ENCODE measurements around the gene BACE2. TPM values are rescaled to one million over a fixed set of nuclear protein-coding genes. Genes with fewer than 3 reads are reported as not detected.
"Not testable (repeated sequence)": the region's sequence is repeated elsewhere in the genome, so short reads cannot be mapped to it uniquely, and the experiment has no call there.

Gene BACE2
- total RNA-seq, 2 experiments from 2014 or later: 1.6 to 1.7 TPM

- Mint-ChIP-seq H3K27ac (no peak overlapping the region), H3K27me3 (no peaks in the 10 kb centered on the region), H3K36me3 (ENCODE audit: low read depth) (no peaks in the 10 kb centered on the region), H3K9me3 (peaks cover 2% of the 10 kb centered on the region), H3K4me3 (no peak overlapping the region), H3K4me1 (peaks cover 8% of the 10 kb centered on the region)
- CTCF ChIA-PET: no interaction called here
- POLR2A ChIA-PET: interaction anchor here (0.5 kb wide), 1 partner anchor 303 kb away, joined by 3 read pairs; no protein-coding TSS in a partner anchor
- DNase-seq: no peak
These were observed 64.1 kb downstream of the BACE2 start for GRCh38 chr21:41232013-41232412.

- Mint-ChIP-seq H3K36me3 (ENCODE audit: low read depth) (no peaks in the 10 kb centered on the region), H3K4me3 (no peak overlapping the region), H3K4me1 (no peaks in the 10 kb centered on the region), H3K27ac (no peak overlapping the region), H3K9me3 (no peaks in the 10 kb centered on the region), H3K27me3 (no peaks in the 10 kb centered on the region)
- ChIA-PET POLR2A (no interaction called here), CTCF (no interaction called here)
- no peak for DNase-seq
These were observed 66.0 kb downstream of the BACE2 start for GRCh38 chr21:41233916-41234315.

GRCh38 chr21:41234569-41234968 lies 66.6 kb downstream of the BACE2 start:
- H3K4me1 Mint-ChIP-seq: no peaks in the 10 kb centered on the region
- no peak for DNase-seq
- no peak overlapping the region for H3K4me3 Mint-ChIP-seq
- H3K27me3 Mint-ChIP-seq: no peaks in the 10 kb centered on the region
- no peak overlapping the region for H3K27ac Mint-ChIP-seq
- H3K36me3 Mint-ChIP-seq (ENCODE audit: low read depth): no peaks in the 10 kb centered on the region
- H3K9me3 Mint-ChIP-seq: no peaks in the 10 kb centered on the region
- ChIA-PET POLR2A (no interaction called here), CTCF (no interaction called here)

- no peaks in the 10 kb centered on the region for H3K27me3 Mint-ChIP-seq
These were observed 67.2 kb downstream of the BACE2 start for GRCh38 chr21:41235201-41235600.

GRCh38 chr21:41236352-41236973 lies 68.5 kb downstream of the BACE2 start:
- Mint-ChIP-seq H3K27ac (no peak overlapping the region), H3K27me3 (no peaks in the 10 kb centered on the region), H3K4me1 (no peaks in the 10 kb centered on the region), H3K36me3 (ENCODE audit: low read depth) (no peaks in the 10 kb centered on the region), H3K9me3 (no peaks in the 10 kb centered on the region), H3K4me3 (no peak overlapping the region)
- ChIA-PET CTCF (no interaction called here), POLR2A (no interaction called here)
- no peak for DNase-seq

More at GRCh38 chr21:41235201-41235600, 67.2 kb downstream of the BACE2 start:
- CTCF ChIA-PET: no interaction called here
- Mint-ChIP-seq H3K27ac (no peak overlapping the region), H3K4me3 (no peak overlapping the region), H3K36me3 (ENCODE audit: low read depth) (no peaks in the 10 kb centered on the region), H3K9me3 (no peaks in the 10 kb centered on the region), H3K4me1 (no peaks in the 10 kb centered on the region)
- DNase-seq: no peak
- POLR2A ChIA-PET: no interaction called here

- DNase-seq; POLR2A ChIA-PET; H3K4me1 Mint-ChIP-seq; H3K36me3 Mint-ChIP-seq (ENCODE audit: low read depth); H3K27ac Mint-ChIP-seq; CTCF ChIA-PET; H3K9me3 Mint-ChIP-seq; H3K27me3 Mint-ChIP-seq; H3K4me3 Mint-ChIP-seq: not testable (repeated sequence)
These were observed 70.3 kb downstream of the BACE2 start for GRCh38 chr21:41238081-41238796.

GRCh38 chr21:41240040-41240439 lies 72.1 kb downstream of the BACE2 start:
- no peaks in the 10 kb centered on the region for H3K27me3 Mint-ChIP-seq
- no peak for DNase-seq
- H3K27ac Mint-ChIP-seq: no peak overlapping the region
- POLR2A ChIA-PET: no interaction called here
- CTCF ChIA-PET: no interaction called here
- H3K4me1 Mint-ChIP-seq: no peaks in the 10 kb centered on the region
- H3K9me3 Mint-ChIP-seq: no peaks in the 10 kb centered on the region
- H3K36me3 Mint-ChIP-seq (ENCODE audit: low read depth): no peaks in the 10 kb centered on the region
- H3K4me3 Mint-ChIP-seq: no peak overlapping the region

- DNase-seq: no peak
- Mint-ChIP-seq H3K27me3 (no peaks in the 10 kb centered on the region), H3K9me3 (no peaks in the 10 kb centered on the region), H3K36me3 (ENCODE audit: low read depth) (no peaks in the 10 kb centered on the region), H3K4me3 (no peak overlapping the region), H3K27ac (no peak overlapping the region), H3K4me1 (no peaks in the 10 kb centered on the region)
- POLR2A ChIA-PET: no interaction called here
- CTCF ChIA-PET: no interaction called here
These were observed 73.4 kb downstream of the BACE2 start for GRCh38 chr21:41241341-41241740.

- no peaks in the 10 kb centered on the region for H3K4me1 Mint-ChIP-seq
- DNase-seq: no peak
- no peak overlapping the region for H3K4me3 Mint-ChIP-seq
- no peaks in the 10 kb centered on the region for H3K36me3 Mint-ChIP-seq (ENCODE audit: low read depth)
- no peaks in the 10 kb centered on the region for H3K27me3 Mint-ChIP-seq
- no peaks in the 10 kb centered on the region for H3K9me3 Mint-ChIP-seq
- CTCF ChIA-PET: no interaction called here
- POLR2A ChIA-PET: no interaction called here
- H3K27ac Mint-ChIP-seq: no peak overlapping the region
These were observed 74.4 kb downstream of the BACE2 start for GRCh38 chr21:41242238-41242829.

- no peak overlapping the region for H3K4me3 Mint-ChIP-seq
- no peaks in the 10 kb centered on the region for H3K9me3 Mint-ChIP-seq
- CTCF ChIA-PET: interaction anchor here (0.6 kb wide), 1 partner anchor 22 kb away, joined by 4 read pairs; no protein-coding TSS in a partner anchor
- DNase-seq: no peak
- POLR2A ChIA-PET: no interaction called here
- H3K27me3 Mint-ChIP-seq: no peaks in the 10 kb centered on the region
- H3K27ac Mint-ChIP-seq: no peak overlapping the region
- H3K36me3 Mint-ChIP-seq (ENCODE audit: low read depth): no peaks in the 10 kb centered on the region
- no peaks in the 10 kb centered on the region for H3K4me1 Mint-ChIP-seq
These were observed 75.1 kb downstream of the BACE2 start for GRCh38 chr21:41243107-41243506.

- CTCF ChIA-PET; H3K27me3 Mint-ChIP-seq; H3K9me3 Mint-ChIP-seq; H3K4me1 Mint-ChIP-seq; POLR2A ChIA-PET; H3K4me3 Mint-ChIP-seq; H3K27ac Mint-ChIP-seq; H3K36me3 Mint-ChIP-seq (ENCODE audit: low read depth); DNase-seq: not testable (repeated sequence)
These were observed 76.4 kb downstream of the BACE2 start for GRCh38 chr21:41244266-41244880.

- ChIA-PET CTCF (no interaction called here), POLR2A (no interaction called here)
- H3K36me3 Mint-ChIP-seq (ENCODE audit: low read depth): no peaks in the 10 kb centered on the region
These were observed 77.7 kb downstream of the BACE2 start for GRCh38 chr21:41245509-41246135.

GRCh38 chr21:41246808-41247207 lies 78.8 kb downstream of the BACE2 start:
- DNase-seq: no peak
- Mint-ChIP-seq H3K9me3 (no peaks in the 10 kb centered on the region), H3K4me1 (no peaks in the 10 kb centered on the region), H3K27me3 (no peaks in the 10 kb centered on the region), H3K27ac (no peak overlapping the region), H3K4me3 (no peak overlapping the region), H3K36me3 (ENCODE audit: low read depth) (no peaks in the 10 kb centered on the region)
- CTCF ChIA-PET: no interaction called here
- POLR2A ChIA-PET: no interaction called here

More at GRCh38 chr21:41245509-41246135, 77.7 kb downstream of the BACE2 start:
- H3K9me3 Mint-ChIP-seq: no peaks in the 10 kb centered on the region
- H3K4me3 Mint-ChIP-seq: no peak overlapping the region
- no peaks in the 10 kb centered on the region for H3K27me3 Mint-ChIP-seq
- no peaks in the 10 kb centered on the region for H3K4me1 Mint-ChIP-seq
- H3K27ac Mint-ChIP-seq: no peak overlapping the region
- DNase-seq: no peak

Measured in activated CD4-positive, alpha-beta T cell treated with anti-CD3 and anti-CD28 coated beads, Interleukin-2, amount 10 ng/mL, durations not matched to agents 7 days and 5 days (primary cell).